Neural cell (in vitro differentiated cells): Measurements from ENCODE around the gene DENND11.

Experiments
- CTCF ChIP-seq: fragments of 450-650 bp; IDR thresholded peaks from 2 replicates; pipeline ENCODE4 v1.5.1; 2014; ENCODE audit warnings: antibody characterized with exemption, mild to moderate bottlenecking, moderate library complexity; ENCODE audit not compliant: poor library complexity, severe bottlenecking
- EP300 ChIP-seq: fragments of 450-650 bp; conservative IDR thresholded peaks from 2 replicates; pipeline ENCODE4 v1.6.1; 2014; ENCODE audit warnings: antibody characterized with exemption, mild to moderate bottlenecking, moderate library complexity; ENCODE audit not compliant: poor library complexity, severe bottlenecking

DNA sequence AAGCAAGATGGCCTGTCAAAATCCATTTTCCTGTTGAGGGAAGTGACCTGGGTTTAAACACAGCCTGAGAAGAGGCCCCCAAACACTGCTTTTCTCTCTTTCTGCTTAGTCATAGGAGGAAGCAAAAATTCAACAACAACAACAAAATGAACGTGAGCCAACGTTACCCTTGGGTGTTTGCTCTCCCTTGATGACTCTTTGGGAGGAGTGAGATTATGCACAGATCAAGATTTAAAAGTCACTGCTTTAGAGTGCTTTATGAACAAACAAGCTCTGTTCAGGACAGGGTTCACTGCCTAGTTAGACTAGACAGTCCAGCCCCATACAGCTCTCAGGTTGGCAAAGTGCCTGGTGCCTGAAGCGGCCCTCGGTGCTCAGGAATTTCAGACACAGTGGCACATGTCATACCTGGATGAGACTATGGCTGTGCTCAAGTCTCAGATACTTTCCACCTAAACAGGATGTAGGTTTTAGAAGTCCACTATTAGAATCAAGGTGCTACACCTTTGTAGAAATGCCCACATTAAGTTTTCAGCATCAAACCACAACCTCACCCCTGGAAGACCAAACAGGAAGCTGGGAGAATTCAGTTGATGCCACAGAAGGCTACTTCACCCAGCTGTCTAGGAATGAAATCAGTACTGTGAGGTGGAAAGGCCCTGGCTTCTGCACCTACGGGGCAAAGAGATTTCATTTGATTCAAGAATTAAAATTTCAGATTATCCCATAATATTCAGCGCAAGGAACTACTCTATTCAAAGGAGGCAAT lies 38.7 kb downstream of the DENND11 start:
- no peak for TF ChIP-seq CTCF
- no peak for TF ChIP-seq EP300
